Right cardiac atrium (tissue), 5 donors: Measurements from ENCODE around the gene SLC26A9. TPM values are rescaled to one million over a fixed set of nuclear protein-coding genes. Genes with fewer than 3 reads are reported as not detected.

Experiments used
- ATAC-seq, 2 donors: fragments of 200-7000 bp; cut with Tn5 transposase; one replicate each; pipeline versions ENCODE4 v1.8.0 to v1.9.1; 2020; ENCODE audit warnings: moderate library complexity in 2 of 2, mild to moderate bottlenecking in 1 of 2
- DNase-seq, 3 donors: peaks; one replicate each; pipeline ENCODE4 v3.0.0-alpha.2; 2020
- H3K27ac ChIP-seq: one replicate; pipeline ENCODE4 v1.5.1; 2013; ENCODE audit warnings: mild to moderate bottlenecking, low read length, control low read depth, moderate library complexity
- H3K27me3 ChIP-seq: one replicate; pipeline ENCODE4 v1.6.1; 2013; ENCODE audit not compliant: control insufficient read depth, insufficient read depth
- H3K4me1 ChIP-seq: one replicate; pipeline ENCODE4 v1.6.1; 2013; ENCODE audit warnings: low read length; ENCODE audit not compliant: control insufficient read depth, insufficient read depth
- H3K4me3 ChIP-seq: one replicate; pipeline ENCODE4 v1.5.1; 2013; ENCODE audit warnings: low read length, control low read depth
- H3K9me3 ChIP-seq: one replicate; pipeline ENCODE4 v1.6.1; 2013; ENCODE audit warnings: low read length; ENCODE audit not compliant: control insufficient read depth
- WGBS: extraction: QIAGEN DNeasy Blood & Tissue Kit; methylation state at CpG from one replicate; pipeline ENCODE4 v1.1.7; 2013; 5-methylcytosine and 5-hydroxymethylcytosine counted together
- intact Hi-C, 4 donors: fragments of 100-400 bp; cut with DNase I; formaldehyde crosslinking; loops; one replicate each; pipeline versions ENCODE4 v1.11.0 to v1.14.0; 2022 to 2023
- long read RNA-seq, 4 donors: library from polyadenylated mRNA; unstranded; transcript quantifications; one replicate each; pipeline ENCODE4 v2.0.0, GENCODE V29; 2020 to 2021
- polyA plus RNA-seq: library from polyadenylated mRNA; stranded (reverse); fragments of 200-250 nt; gene quantifications from one replicate; pipeline ENCODE4 v1.2.3, GENCODE V29; 2013
- total RNA-seq, 4 donors: library from RNA; stranded (reverse); fragmentation: NEBNext Ultra II Directional; extraction: Animal tissue kit (Norgen Biotek cat#: 25700); gene quantifications; one replicate each; pipeline ENCODE4 v1.2.1, GENCODE V29; 2021
- donor health status: healthy with polysubstance abuse.
- donor health status: DM: no; HTN: yes; CAD: no.
- donor health status: DM: no; HTN: no; CAD: no.
- donor health status: DM: no; HTN: yes; CAD: no; lungs with severe emphysema.
- donor health status: DM: yes; HTN: yes; CAD: no.

SLC26A9 gene
- total RNA-seq = 10 to 100 TPM in 2 of 4 donors, 1 to 10 TPM in 2; 7.4 to 28.7 (median 16.0) TPM
- 12.6 TPM for polyA plus RNA-seq
- long read RNA-seq, donor 1, partial matches to known transcripts = 22 of 30 reads
- long read RNA-seq, donor 1, other reads (novel, unspliced or antisense) = 8 of 30 reads
- long read RNA-seq, donor 2, partial matches to known transcripts = 28 of 37 reads
- long read RNA-seq, donor 2, other reads (novel, unspliced or antisense) = 9 of 37 reads
- long read RNA-seq, donor 3, partial matches to known transcripts = 42 of 47 reads
- long read RNA-seq, donor 3, other reads (novel, unspliced or antisense) = 5 of 47 reads
- long read RNA-seq, donor 4, partial matches to known transcripts = 25 of 37 reads
- long read RNA-seq, donor 4, other reads (novel, unspliced or antisense) = 12 of 37 reads

GRCh38 chr1:205943245-205943644 lies at the start of gene SLC26A9:
TSS of gene SLC26A9 (minus strand) at chr1:205943456. CDS start at chr1:205935820, 7,636 bp downstream.
- H3K27me3 ChIP-seq = no peaks in the 10 kb centered on the region
- no peaks in the 10 kb centered on the region for H3K4me1 ChIP-seq
- ATAC-seq = no peak
- no peak within 1 kb of the TSS for H3K27ac ChIP-seq
- DNase-seq = no peak
- no peak within 1 kb of the TSS for H3K4me3 ChIP-seq
- H3K9me3 ChIP-seq = no peaks in the 10 kb centered on the region
- WGBS = 62% methylated on average over 7 of the region's 7 CpGs
- intact Hi-C loops = no loop called here

GRCh38 chr1:205992218-205992882 lies 49.1 kb upstream of the SLC26A9 start:
- ATAC-seq = no peak
- Histone ChIP-seq H3K27me3 (no peaks in the 10 kb centered on the region), H3K4me3 (no peak overlapping the region), H3K4me1 (no peaks in the 10 kb centered on the region), H3K27ac (no peak overlapping the region), H3K9me3 (no peaks in the 10 kb centered on the region)
- intact Hi-C loops = no loop called here
- WGBS = 89% methylated on average over 14 of the region's 14 CpGs
- no peak for DNase-seq

- intact Hi-C loops = no loop called here
- H3K27ac ChIP-seq = no peak overlapping the region
- no peaks in the 10 kb centered on the region for H3K27me3 ChIP-seq
- DNase-seq (no peak), ATAC-seq (no peak)
- no peaks in the 10 kb centered on the region for H3K9me3 ChIP-seq
- H3K4me3 ChIP-seq = no peak overlapping the region
- WGBS = 89% methylated on average over 4 of the region's 4 CpGs
- no peaks in the 10 kb centered on the region for H3K4me1 ChIP-seq
Measured at GRCh38 chr1:205991237-205991636, 48.0 kb upstream of the SLC26A9 start.

- Histone ChIP-seq H3K4me3 (no peak overlapping the region), H3K4me1 (peaks cover 3% of the 10 kb centered on the region), H3K27ac (no peak overlapping the region), H3K9me3 (no peaks in the 10 kb centered on the region), H3K27me3 (no peaks in the 10 kb centered on the region)
- DNase-seq (no peak), ATAC-seq (no peak)
- intact Hi-C loops = no loop called here
- WGBS = 89% methylated on average over 2 of the region's 2 CpGs
Measured at GRCh38 chr1:205990226-205990625, 47.0 kb upstream of the SLC26A9 start.

GRCh38 chr1:205989786-205990185 lies 46.5 kb upstream of the SLC26A9 start:
- WGBS = 78% methylated on average over 5 of the region's 5 CpGs

GRCh38 chr1:205988585-205988995 lies 45.3 kb upstream of the SLC26A9 start:
- H3K9me3 ChIP-seq = no peaks in the 10 kb centered on the region
- H3K27ac ChIP-seq = no peak overlapping the region
- ATAC-seq = peak; percentile 18 to 74
- H3K27me3 ChIP-seq = no peaks in the 10 kb centered on the region
- intact Hi-C loops = loop anchor here in 1 of 4 donors (5.0 kb wide), 1 partner anchor 119 kb away; no protein-coding TSS in a partner anchor
- H3K4me1 ChIP-seq = peaks cover 3% of the 10 kb centered on the region
- DNase-seq = peak in 2 of 3 donors; percentile 44 to 55
- H3K4me3 ChIP-seq = no peak overlapping the region
- WGBS = 63% methylated on average over 12 of the region's 12 CpGs

More at GRCh38 chr1:205989786-205990185, 46.5 kb upstream of the SLC26A9 start:
- Histone ChIP-seq H3K4me1 (peaks cover 3% of the 10 kb centered on the region), H3K27ac (no peak overlapping the region), H3K9me3 (no peaks in the 10 kb centered on the region), H3K27me3 (no peaks in the 10 kb centered on the region), H3K4me3 (no peak overlapping the region)
- intact Hi-C loops = loop anchor here in 1 of 4 donors (5.0 kb wide), 1 partner anchor 118 kb away; no protein-coding TSS in a partner anchor
- no peak for ATAC-seq
- DNase-seq = no peak

- ATAC-seq = no peak
- WGBS = 51% methylated on average over 2 of the region's 2 CpGs
- no peak overlapping the region for H3K27ac ChIP-seq
- H3K4me3 ChIP-seq = no peak overlapping the region
- DNase-seq = no peak
- peaks cover 3% of the 10 kb centered on the region for H3K4me1 ChIP-seq
- H3K27me3 ChIP-seq = no peaks in the 10 kb centered on the region
- no peaks in the 10 kb centered on the region for H3K9me3 ChIP-seq
- intact Hi-C loops = loop anchor here in 1 of 4 donors (5.0 kb wide), 1 partner anchor 120 kb away; no protein-coding TSS in a partner anchor
Measured at GRCh38 chr1:205986861-205987260, 43.6 kb upstream of the SLC26A9 start.

GRCh38 chr1:205986292-205986691 lies 43.0 kb upstream of the SLC26A9 start:
- Histone ChIP-seq H3K4me1 (peaks cover 3% of the 10 kb centered on the region), H3K27ac (no peak overlapping the region), H3K9me3 (no peaks in the 10 kb centered on the region), H3K4me3 (no peak overlapping the region), H3K27me3 (no peaks in the 10 kb centered on the region)
- DNase-seq = no peak
- intact Hi-C loops = loop anchor here in 1 of 4 donors (5.0 kb wide), 1 partner anchor 121 kb away; no protein-coding TSS in a partner anchor
- WGBS = 54% methylated on average over 3 of the region's 3 CpGs
- ATAC-seq = no peak

- intact Hi-C loops = loop anchor here in 3 of 4 donors (2.0 to 5.0 kb wide), 2 partner anchors 121 to 122 kb away; no protein-coding TSS in a partner anchor
- H3K27me3 ChIP-seq = no peaks in the 10 kb centered on the region
- H3K9me3 ChIP-seq = no peaks in the 10 kb centered on the region
- no peak overlapping the region for H3K4me3 ChIP-seq
- H3K4me1 ChIP-seq = peaks cover 3% of the 10 kb centered on the region
- DNase-seq (no peak), ATAC-seq (peak in 1 of 2 donors; percentile 32)
- 73% methylated on average over 9 of the region's 9 CpGs for WGBS
- no peak overlapping the region for H3K27ac ChIP-seq
Measured at GRCh38 chr1:205985330-205986005, 42.2 kb upstream of the SLC26A9 start.

- H3K4me1 ChIP-seq = peaks cover 3% of the 10 kb centered on the region
- H3K27ac ChIP-seq = peak overlapping the region; percentile 77
- intact Hi-C loops = loop anchor here in 3 of 4 donors (2.0 to 5.0 kb wide), 2 partner anchors 123 kb away; no protein-coding TSS in a partner anchor
- H3K4me3 ChIP-seq = no peak overlapping the region
- 32% methylated on average over 14 of the region's 14 CpGs for WGBS
- DNase-seq = peak; percentile 69 to 88 (median 88)
- no peaks in the 10 kb centered on the region for H3K9me3 ChIP-seq
- ATAC-seq = peak; percentile 80 to 87
- H3K27me3 ChIP-seq = no peaks in the 10 kb centered on the region
Measured at GRCh38 chr1:205983925-205984725, 40.9 kb upstream of the SLC26A9 start.
